Central memory CD8-positive, alpha-beta T cell (primary cell): Measurements from ENCODE around the gene LEFTY2.
"Not testable (repeated sequence)": the region's sequence is repeated elsewhere in the genome, so short reads cannot be mapped to it uniquely, and the experiment has no call there.

Source experiments
- ATAC-seq: fragments of 150-1000 bp; cut with Tn5 transposase; replicated peaks from 2 replicates; pipeline ENCODE4 v1.10.0; 2022; ENCODE audit warnings: mild to moderate bottlenecking, moderate FRiP score, moderate number of reproducible peaks; ENCODE audit not compliant: poor library complexity, severe bottlenecking; ENCODE audit errors: extremely low read depth
- DNase-seq, 2 donors: peaks; one replicate each; pipeline ENCODE4 v3.0.0; 2021; ENCODE audit warnings: low spot score in 2 of 2
- H3K27ac Mint-ChIP-seq: one replicate; pipeline ENCODE4 v1.8.0; 2022; ENCODE audit warnings: low read depth, mild to moderate bottlenecking, moderate library complexity, mixed read lengths
- H3K27me3 Mint-ChIP-seq: one replicate; pipeline ENCODE4 v1.8.0; 2022; ENCODE audit warnings: mixed read lengths
- H3K36me3 Mint-ChIP-seq: one replicate; pipeline ENCODE4 v1.8.0; 2022; ENCODE audit warnings: mild to moderate bottlenecking, moderate library complexity, mixed read lengths; ENCODE audit not compliant: insufficient read depth
- H3K4me1 Mint-ChIP-seq: one replicate; pipeline ENCODE4 v1.8.0; 2022; ENCODE audit warnings: mixed read lengths
- H3K4me3 Mint-ChIP-seq: one replicate; pipeline ENCODE4 v1.8.0; 2022; ENCODE audit warnings: mild to moderate bottlenecking, moderate library complexity, mixed read lengths
- H3K9me3 Mint-ChIP-seq: one replicate; pipeline ENCODE4 v1.8.0; 2022; ENCODE audit warnings: mixed read lengths

The LEFTY2 gene

DNA sequence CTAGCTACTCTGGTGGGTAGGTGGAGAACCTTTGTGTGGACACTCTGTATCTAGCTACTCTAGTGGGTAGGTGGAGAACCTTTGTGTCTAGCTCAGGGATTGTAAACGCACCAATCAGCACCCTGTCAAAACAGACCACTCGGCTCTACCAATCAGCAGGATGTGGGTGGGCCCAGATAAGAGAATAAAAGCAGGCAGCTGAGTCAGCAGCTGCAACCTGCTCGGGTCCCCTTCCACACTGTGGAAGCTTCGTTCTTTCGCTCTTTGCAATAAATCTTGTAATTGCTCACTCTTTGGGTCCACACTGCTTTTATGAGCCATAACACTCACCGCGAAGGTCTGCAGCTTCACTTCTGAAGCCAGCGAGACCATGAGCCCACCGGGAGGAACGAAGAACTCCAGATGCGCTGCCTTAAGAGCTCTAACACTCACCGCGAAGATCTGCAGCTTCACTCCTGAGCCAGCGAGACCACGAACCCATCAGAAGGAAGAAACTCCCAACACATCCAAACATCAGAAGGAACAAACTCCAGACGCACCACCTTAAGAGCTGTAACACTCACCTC, 29.7 kb upstream of the LEFTY2 start:
- not testable (repeated sequence) for H3K4me3 Mint-ChIP-seq, H3K36me3 Mint-ChIP-seq, H3K27me3 Mint-ChIP-seq, DNase-seq, H3K27ac Mint-ChIP-seq, H3K4me1 Mint-ChIP-seq, H3K9me3 Mint-ChIP-seq, ATAC-seq

DNA sequence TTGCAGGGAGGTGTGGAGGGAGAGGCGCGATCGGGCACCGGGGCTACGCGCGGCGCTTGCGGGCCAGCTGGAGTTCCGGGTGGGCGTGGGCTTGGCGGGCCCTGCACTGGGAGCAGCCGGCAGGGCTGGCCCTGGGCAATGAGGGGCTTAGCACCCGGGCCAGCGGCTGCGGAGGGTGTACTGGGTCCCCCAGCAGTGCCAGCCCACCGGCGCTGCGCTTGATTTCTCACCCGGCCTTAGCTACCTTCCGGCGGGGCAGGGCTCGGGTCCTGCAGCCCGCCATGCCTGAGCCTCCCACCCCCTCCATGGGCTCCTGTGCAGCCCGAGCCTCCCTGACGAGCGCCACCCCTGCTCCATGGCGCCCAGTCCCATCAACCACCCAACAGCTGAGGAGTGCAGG, 28.7 kb upstream of the LEFTY2 start:
- not testable (repeated sequence) for H3K27ac Mint-ChIP-seq, H3K4me1 Mint-ChIP-seq, H3K27me3 Mint-ChIP-seq, DNase-seq, H3K4me3 Mint-ChIP-seq, H3K36me3 Mint-ChIP-seq, H3K9me3 Mint-ChIP-seq, ATAC-seq

DNA sequence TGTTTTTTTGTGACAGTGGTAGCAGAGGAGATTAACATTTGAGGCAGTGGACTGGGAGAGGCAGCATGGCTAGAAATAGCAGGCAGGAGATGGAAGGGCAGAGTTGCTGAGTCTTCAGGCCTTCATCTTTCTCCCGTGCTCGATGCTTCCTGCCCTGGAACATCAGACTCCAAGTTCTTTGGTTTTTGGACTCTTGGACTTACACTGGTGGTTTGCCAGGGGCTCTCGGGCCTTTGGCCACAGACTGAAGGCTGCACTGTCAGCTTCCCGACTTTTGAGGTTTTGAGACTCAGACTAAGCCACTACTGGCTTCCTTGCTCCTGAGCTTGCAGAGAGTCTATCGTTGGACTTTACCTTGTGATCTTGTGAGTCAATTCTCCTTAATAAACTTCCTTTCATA, 24.2 kb upstream of the LEFTY2 start:
- Mint-ChIP-seq H3K4me1 (peaks cover 5% of the 10 kb centered on the region), H3K27ac (no peak overlapping the region), H3K36me3 (peaks cover 1% of the 10 kb centered on the region), H3K4me3 (no peak overlapping the region), H3K9me3 (no peaks in the 10 kb centered on the region), H3K27me3 (no peaks in the 10 kb centered on the region)
- no peak for ATAC-seq
- DNase-seq: no peak

DNA sequence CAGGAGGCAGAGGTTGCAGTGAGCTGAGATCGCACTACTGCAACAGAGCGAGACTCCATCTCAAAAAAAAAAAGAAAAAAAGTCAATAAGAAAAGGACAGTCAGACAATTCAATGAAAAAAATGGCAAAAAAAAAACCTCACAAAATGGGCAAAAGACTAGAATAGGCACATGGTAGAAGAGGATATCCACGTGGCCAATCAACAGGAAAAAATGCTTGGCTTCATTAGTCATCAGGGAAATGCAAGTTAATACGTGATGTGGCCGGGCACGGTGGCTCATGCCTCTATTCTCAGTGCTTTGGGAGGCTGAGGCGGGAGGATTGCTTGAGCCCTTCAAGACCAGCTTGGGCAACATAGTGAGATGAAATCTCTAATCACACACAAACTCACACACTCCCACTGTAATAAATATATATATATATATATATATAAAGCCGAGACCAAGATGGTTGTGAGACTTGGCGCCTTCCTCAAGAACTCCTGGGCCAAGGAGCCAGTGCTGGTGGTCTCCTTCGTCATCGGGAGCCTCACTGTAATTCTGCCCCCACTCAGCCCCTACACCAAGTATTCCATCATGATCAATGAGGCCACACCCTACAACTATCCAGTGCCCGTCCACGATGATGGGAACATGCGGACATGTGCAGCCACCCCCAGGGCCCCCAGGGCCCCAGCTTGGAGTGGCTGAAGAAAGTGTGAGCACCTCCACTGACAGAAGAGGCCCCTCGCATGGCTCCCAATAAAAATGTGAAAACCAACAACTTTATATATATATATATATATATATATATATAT, 22.9 kb upstream of the LEFTY2 start:
- H3K9me3 Mint-ChIP-seq: no peaks in the 10 kb centered on the region
- no peak overlapping the region for H3K27ac Mint-ChIP-seq
- no peaks in the 10 kb centered on the region for H3K27me3 Mint-ChIP-seq
- H3K4me3 Mint-ChIP-seq: no peak overlapping the region
- ATAC-seq (no peak), DNase-seq (no peak)
- H3K4me1 Mint-ChIP-seq: peaks cover 5% of the 10 kb centered on the region
- no peaks in the 10 kb centered on the region for H3K36me3 Mint-ChIP-seq

DNA sequence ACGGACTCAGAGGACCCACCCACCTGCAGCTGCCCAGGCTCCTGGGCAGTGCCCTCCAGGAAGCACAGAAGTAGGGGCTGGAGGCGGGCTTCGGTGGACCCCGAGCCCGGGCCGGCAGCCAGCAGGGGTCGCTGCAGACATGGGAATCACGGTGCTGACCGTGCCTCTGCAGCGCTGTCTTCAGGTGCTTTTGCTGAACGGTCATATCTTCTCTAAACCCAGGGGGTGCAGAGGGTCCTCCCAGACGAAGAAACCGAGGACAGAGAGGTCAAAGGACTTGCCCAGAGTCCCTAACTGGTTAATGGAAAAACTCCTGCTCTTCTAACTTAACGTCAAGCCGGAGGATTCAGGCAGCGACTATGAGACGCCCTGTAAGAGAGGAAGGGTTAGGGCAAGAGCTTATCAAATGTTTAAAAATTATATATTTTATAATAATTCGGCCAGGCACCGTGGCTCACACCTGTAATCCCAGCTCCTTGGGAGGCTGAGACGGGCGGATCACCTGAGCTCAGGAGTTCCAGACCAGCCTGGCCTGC, 21.5 kb upstream of the LEFTY2 start:
- peak; percentile 22 to 55 for DNase-seq

DNA sequence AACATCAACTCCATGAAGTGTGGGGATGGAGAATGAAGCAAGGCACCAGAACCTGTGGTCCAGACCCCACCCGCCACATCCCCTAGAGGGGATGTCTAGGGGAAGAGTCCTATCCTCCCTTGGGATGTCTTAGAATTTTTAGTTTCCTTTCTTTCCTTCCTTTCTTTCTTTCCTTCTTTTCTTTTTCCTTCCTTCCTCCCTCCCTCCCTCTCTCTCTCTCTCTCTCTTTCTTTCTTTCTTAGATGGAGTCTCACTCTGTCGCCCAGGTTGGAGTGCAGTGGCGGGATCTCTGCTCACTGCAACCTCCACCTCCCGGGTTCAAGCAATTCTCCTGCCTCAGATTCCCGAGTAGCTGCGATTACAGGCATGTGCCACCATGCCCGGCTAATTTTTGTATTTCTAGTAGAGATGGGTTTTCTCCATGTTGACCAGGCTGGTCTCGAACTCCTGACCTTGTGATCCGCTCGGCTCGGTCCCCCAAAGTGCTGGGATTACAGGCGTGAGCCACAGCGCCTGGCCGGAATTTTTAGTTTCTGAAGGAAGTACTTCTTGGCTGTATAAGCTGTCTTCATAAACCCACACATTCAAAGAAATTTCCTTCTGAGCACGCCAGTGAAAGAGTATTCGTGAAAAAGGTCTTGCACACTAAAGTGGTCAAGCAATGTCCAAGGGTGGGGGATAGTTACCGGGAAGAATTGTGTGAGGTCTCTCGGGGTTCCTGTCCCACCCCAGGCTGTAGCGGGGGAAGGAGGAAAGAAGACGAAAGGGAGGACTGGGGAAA, 20.8 kb upstream of the LEFTY2 start:
- no peaks in the 10 kb centered on the region for H3K9me3 Mint-ChIP-seq
- H3K4me1 Mint-ChIP-seq: peaks cover 5% of the 10 kb centered on the region
- H3K4me3 Mint-ChIP-seq: no peak overlapping the region
- DNase-seq: no peak
- H3K36me3 Mint-ChIP-seq: no peaks in the 10 kb centered on the region
- no peak overlapping the region for H3K27ac Mint-ChIP-seq
- no peak for ATAC-seq
- H3K27me3 Mint-ChIP-seq: no peaks in the 10 kb centered on the region

More for the DNA sequence above, 21.5 kb upstream of the LEFTY2 start:
- ATAC-seq: no peak
- H3K27me3 Mint-ChIP-seq: no peaks in the 10 kb centered on the region
- H3K4me3 Mint-ChIP-seq: no peak overlapping the region
- H3K27ac Mint-ChIP-seq: no peak overlapping the region
- peaks cover 5% of the 10 kb centered on the region for H3K4me1 Mint-ChIP-seq
- H3K9me3 Mint-ChIP-seq: no peaks in the 10 kb centered on the region
- no peaks in the 10 kb centered on the region for H3K36me3 Mint-ChIP-seq

DNA sequence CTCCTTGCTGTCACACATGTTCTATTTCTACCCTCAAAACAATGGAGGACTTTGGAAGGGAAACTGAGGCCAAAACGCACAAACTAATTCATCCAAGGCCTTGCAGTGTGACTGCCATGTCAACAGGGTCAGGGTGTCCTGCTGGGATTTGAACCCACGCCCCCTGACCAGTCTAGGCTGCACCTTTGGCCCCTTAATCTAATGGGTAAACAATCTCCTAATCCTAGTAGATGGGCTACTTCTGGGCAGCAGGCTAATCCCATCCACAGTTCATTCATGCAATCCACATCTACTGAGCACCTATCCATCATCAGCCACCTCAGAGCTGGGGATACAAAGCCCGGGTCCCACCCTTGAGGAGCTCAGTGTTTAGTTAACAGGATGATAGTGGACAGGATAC, 17.0 kb upstream of the LEFTY2 start:
- H3K9me3 Mint-ChIP-seq: no peaks in the 10 kb centered on the region
- H3K27me3 Mint-ChIP-seq: peaks cover 18% of the 10 kb centered on the region
- DNase-seq (no peak), ATAC-seq (no peak)
- no peak overlapping the region for H3K4me3 Mint-ChIP-seq
- H3K36me3 Mint-ChIP-seq: no peaks in the 10 kb centered on the region
- H3K27ac Mint-ChIP-seq: no peak overlapping the region
- peaks cover 5% of the 10 kb centered on the region for H3K4me1 Mint-ChIP-seq

DNA sequence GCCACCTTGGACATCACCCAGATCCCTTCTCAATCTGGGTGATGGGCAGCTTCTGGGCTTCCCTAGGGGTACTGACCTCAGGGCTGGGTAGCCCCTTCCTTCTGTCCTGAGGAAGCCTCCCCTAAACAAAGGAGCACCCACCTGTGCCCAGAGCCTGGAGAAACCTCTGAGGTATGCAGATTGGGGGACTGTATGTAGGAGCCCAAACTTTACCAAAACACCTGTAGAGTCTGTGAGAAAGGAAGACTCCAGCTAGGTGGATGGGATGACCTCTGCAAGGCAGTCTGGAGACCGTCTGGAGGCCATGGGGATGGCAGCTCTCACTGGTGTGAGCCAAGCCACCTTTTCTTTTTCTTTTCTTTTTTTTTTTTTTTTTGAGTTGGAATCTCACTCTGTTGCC, 13.7 kb upstream of the LEFTY2 start:
- ATAC-seq: no peak
- DNase-seq: no peak
- H3K27ac Mint-ChIP-seq: no peak overlapping the region
- H3K9me3 Mint-ChIP-seq: no peaks in the 10 kb centered on the region
- H3K36me3 Mint-ChIP-seq: peaks cover 2% of the 10 kb centered on the region
- H3K4me3 Mint-ChIP-seq: no peak overlapping the region
- H3K27me3 Mint-ChIP-seq: peaks cover 34% of the 10 kb centered on the region
- no peaks in the 10 kb centered on the region for H3K4me1 Mint-ChIP-seq

DNA sequence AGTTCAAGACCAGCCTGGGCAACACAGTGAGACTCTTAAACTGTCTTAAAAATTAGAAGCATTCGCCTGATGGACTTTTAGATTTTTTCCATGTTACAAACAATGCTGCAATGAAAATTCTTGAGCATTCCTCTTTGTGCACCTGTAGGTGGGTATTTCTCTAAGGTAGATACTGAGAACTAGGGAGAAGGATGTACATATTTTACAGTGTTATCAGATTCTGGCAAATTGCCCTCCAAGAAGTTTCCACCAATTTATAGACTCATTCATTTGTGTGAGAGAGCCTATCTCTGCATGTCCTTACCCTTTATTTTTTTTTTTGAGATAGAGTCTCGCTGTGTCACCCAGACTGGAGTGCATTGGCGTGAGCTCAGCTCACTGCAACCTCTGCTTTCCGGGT, 12.3 kb upstream of the LEFTY2 start:
- ATAC-seq: no peak
- peaks cover 2% of the 10 kb centered on the region for H3K36me3 Mint-ChIP-seq
- no peak overlapping the region for H3K27ac Mint-ChIP-seq
- peaks cover 44% of the 10 kb centered on the region for H3K27me3 Mint-ChIP-seq
- no peaks in the 10 kb centered on the region for H3K4me1 Mint-ChIP-seq
- no peaks in the 10 kb centered on the region for H3K9me3 Mint-ChIP-seq
- no peak overlapping the region for H3K4me3 Mint-ChIP-seq
- DNase-seq: no peak

DNA sequence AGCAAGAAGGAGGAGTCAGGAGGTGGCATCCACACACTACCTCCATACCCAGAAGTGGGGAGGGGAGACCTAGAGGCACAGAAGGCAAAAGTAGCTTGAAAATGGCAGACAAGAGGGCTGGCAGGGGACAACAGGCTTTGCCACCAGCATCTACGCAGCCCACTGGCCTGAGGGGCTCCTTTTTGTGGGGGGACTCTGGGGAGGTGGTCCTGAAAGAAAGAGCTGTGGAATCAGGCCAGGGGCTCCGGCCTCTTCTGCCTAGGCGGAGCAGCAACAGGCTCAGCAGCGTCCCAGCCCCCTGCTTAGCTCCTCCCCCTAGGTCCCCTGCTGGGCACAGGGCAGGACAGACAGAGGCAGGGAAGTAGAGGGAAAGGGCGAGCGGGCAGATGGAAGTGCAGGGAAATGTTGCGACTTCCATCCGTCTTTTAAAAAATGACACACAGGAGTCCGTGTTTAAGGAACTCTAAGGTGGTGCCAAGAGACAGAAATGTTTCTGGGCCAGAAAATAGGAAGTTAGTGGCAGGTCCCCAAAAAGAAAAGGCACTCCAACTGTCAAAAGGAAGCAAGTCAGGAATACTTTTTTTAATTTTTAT, 10.0 kb upstream of the LEFTY2 start:
- H3K36me3 Mint-ChIP-seq: peaks cover 2% of the 10 kb centered on the region
- peaks cover 36% of the 10 kb centered on the region for H3K27me3 Mint-ChIP-seq
- H3K4me3 Mint-ChIP-seq: no peak overlapping the region
- DNase-seq (no peak), ATAC-seq (no peak)
- no peaks in the 10 kb centered on the region for H3K9me3 Mint-ChIP-seq
- H3K4me1 Mint-ChIP-seq: no peaks in the 10 kb centered on the region
- no peak overlapping the region for H3K27ac Mint-ChIP-seq

DNA sequence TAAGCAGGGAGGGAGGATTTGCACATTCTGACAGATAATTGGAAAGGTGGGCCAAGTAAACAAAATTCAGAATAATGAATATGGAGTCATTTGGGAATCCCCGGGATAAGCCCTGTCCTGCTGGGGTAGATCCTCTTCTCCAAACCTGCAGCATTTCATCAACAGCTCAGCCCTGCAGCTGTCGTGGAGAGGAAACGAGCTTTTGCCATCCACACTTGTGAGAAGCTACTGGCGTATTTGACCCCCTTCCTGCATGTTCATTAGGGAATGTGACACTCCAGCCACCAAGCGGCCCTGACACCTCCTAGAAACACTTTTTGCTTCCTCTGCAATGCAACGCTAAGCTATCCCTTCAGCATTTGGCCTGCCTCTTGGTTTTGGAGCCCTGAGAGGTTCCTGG, 8.0 kb upstream of the LEFTY2 start:
- Mint-ChIP-seq H3K9me3 (no peaks in the 10 kb centered on the region), H3K27ac (no peak overlapping the region), H3K4me3 (no peak overlapping the region), H3K36me3 (peaks cover 2% of the 10 kb centered on the region), H3K4me1 (peaks cover 8% of the 10 kb centered on the region), H3K27me3 (peaks cover 27% of the 10 kb centered on the region)
- DNase-seq (no peak), ATAC-seq (no peak)

DNA sequence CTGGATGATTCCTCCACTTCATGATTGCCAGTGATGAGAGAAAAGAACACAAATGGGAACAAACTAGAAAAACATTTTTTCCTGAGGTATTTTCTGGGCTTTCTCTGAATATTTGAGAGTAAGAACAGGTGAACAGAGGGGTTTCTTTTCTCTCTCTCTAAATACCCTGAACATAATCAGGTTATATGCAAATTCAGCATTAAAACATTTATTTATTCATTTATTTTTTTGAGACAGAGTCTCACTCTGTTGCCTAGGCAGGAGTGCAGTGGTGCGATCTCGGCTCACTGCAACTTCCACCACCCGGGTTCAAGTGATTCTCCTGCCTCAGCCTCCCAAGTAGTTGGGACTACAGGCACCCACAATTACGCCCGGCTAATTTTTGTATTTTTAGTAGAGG, 5.8 kb upstream of the LEFTY2 start:
- Mint-ChIP-seq H3K9me3 (no peaks in the 10 kb centered on the region), H3K4me1 (peaks cover 8% of the 10 kb centered on the region), H3K4me3 (no peak overlapping the region), H3K36me3 (no peaks in the 10 kb centered on the region), H3K27me3 (peaks cover 27% of the 10 kb centered on the region), H3K27ac (no peak overlapping the region)
- ATAC-seq: no peak
- DNase-seq: no peak
